Spleen (tissue), 11 donors: Measurements from ENCODE around the gene SORBS1. TPM values are rescaled to one million over a fixed set of nuclear protein-coding genes. Genes with fewer than 3 reads are reported as not detected.

ENCODE experiments used
- DNase-seq: peaks from one replicate; pipeline ENCODE4 v3.0.0-alpha.2; 2020
- H3K27ac ChIP-seq, 8 donors: fragments of 200-600 bp; sonication (generic) in 7 of 8; 1 replicate in 4 of 8; 2 replicates in 4 of 8; pipeline versions ENCODE4 v1.5.0 to v1.8.0; 2016 to 2021; ENCODE audit warnings: inconsistent platforms in 4 of 8, mild to moderate bottlenecking in 4 of 8, moderate library complexity in 1 of 8
- H3K27me3 ChIP-seq, 7 donors: fragments of 200-600 bp; sonication (generic) in 6 of 7; replicated peaks in 1 of 7; 1 replicate in 4 of 7; 2 replicates in 3 of 7; pipeline versions ENCODE4 v1.5.0 to v1.8.0; 2016 to 2021; ENCODE audit warnings: inconsistent platforms in 3 of 7, mild to moderate bottlenecking in 1 of 7
- H3K36me3 ChIP-seq, 6 donors: fragments of 200-600 bp; sonication (generic) in 5 of 6; 1 replicate in 4 of 6; 2 replicates in 2 of 6; pipeline versions ENCODE4 v1.5.0 to v1.8.0; 2016 to 2021; ENCODE audit warnings: inconsistent platforms in 2 of 6
- H3K4me1 ChIP-seq, 6 donors: fragments of 200-600 bp; sonication (generic) in 5 of 6; 1 replicate in 3 of 6; 2 replicates in 3 of 6; pipeline versions ENCODE4 v1.5.0 to v1.8.0; 2016 to 2021; ENCODE audit warnings: inconsistent platforms in 3 of 6
- H3K4me3 ChIP-seq, 8 donors: fragments of 200-600 bp; sonication (generic) in 7 of 8; 1 replicate in 4 of 8; 2 replicates in 4 of 8; pipeline versions ENCODE4 v1.5.0 to v1.8.0; 2016 to 2021; ENCODE audit warnings: inconsistent platforms in 4 of 8, mild to moderate bottlenecking in 4 of 8, moderate library complexity in 2 of 8
- H3K9me3 ChIP-seq, 8 donors: fragments of 200-600 bp; sonication (generic) in 7 of 8; 1 replicate in 4 of 8; 2 replicates in 4 of 8; pipeline versions ENCODE4 v1.5.0 to v1.8.0; 2016 to 2021; ENCODE audit warnings: inconsistent platforms in 4 of 8
- POLR2A ChIP-seq, 3 donors: fragments of 450-650 bp; IDR thresholded peaks; one replicate each; pipeline ENCODE4 v1.5.1; 2017; ENCODE audit warnings: antibody characterized with exemption in 3 of 3, mild to moderate bottlenecking in 1 of 3
- POLR2AphosphoS5 ChIP-seq, 3 donors: sonication (generic); formaldehyde crosslinking; IDR thresholded peaks; one replicate each; pipeline ENCODE4 v1.5.1; 2017; ENCODE audit warnings: antibody characterized with exemption in 3 of 3
- WGBS, 5 donors: extraction: QIAGEN DNeasy Blood & Tissue Kit in 3 of 5; methylation state at CpG; one replicate each; pipeline versions ENCODE4 v1.1.5 to v1.1.7; 2013 to 2018; 5-methylcytosine and 5-hydroxymethylcytosine counted together
- intact Hi-C: fragments of 100-400 bp; cut with DNase I; formaldehyde crosslinking; loops from one replicate; pipeline ENCODE4 v1.15.0; 2023; ENCODE audit warnings: low total_unique reads
- polyA plus RNA-seq, 3 donors: library from polyadenylated mRNA; stranded (reverse); fragments of 200-250 nt; gene quantifications; one replicate each; pipeline ENCODE4 v1.2.1, GENCODE V29; 2013
- total RNA-seq, 7 donors: library from RNA; depleted of rRNA in 3 of 7; stranded (reverse); fragments of >200 nt in 3 of 7; fragmentation: NEBNext Ultra II Directional in 4 of 7; extraction: Animal tissue kit (Norgen Biotek cat#: 25700) in 4 of 7; gene quantifications; one replicate each; pipeline versions ENCODE4 v1.1.0 to v1.2.1, GENCODE V29; 2016 to 2021
- TF ChIP-seq, protein P1 (sequence below), 11 experiments: fragments of 200-600 bp in 7 of 11; fragments of 450-650 bp in 4 of 11; sonication (generic) in 4 of 11; IDR thresholded peaks in 8 of 11; conservative IDR thresholded peaks in 3 of 11; 1 replicate in 7 of 11; 2 replicates in 4 of 11; pipeline versions ENCODE4 v1.4.0 to v1.8.0; 2016 to 2021; ENCODE audit warnings: antibody characterized with exemption in 11 of 11, inconsistent platforms in 4 of 11, mild to moderate bottlenecking in 1 of 11
- donor health status: healthy with polysubstance abuse.
- donor health status: DM: no; HTN: no; CAD: no; lungs with moderate emphysema.
- donor health status: DM: no; HTN: no; CAD: no.
- donor health status: Bipolar disorder and iron deficiency.
- donor health status: healthy.
- donor health status: DM: no; HTN: no; CAD: no.
- donor health status: DM: yes; HTN: yes; CAD: no.

The SORBS1 gene
- total and polyA plus RNA-seq, 10 donors: 2.8 to 30.8 (median 18.1) TPM

DNA sequence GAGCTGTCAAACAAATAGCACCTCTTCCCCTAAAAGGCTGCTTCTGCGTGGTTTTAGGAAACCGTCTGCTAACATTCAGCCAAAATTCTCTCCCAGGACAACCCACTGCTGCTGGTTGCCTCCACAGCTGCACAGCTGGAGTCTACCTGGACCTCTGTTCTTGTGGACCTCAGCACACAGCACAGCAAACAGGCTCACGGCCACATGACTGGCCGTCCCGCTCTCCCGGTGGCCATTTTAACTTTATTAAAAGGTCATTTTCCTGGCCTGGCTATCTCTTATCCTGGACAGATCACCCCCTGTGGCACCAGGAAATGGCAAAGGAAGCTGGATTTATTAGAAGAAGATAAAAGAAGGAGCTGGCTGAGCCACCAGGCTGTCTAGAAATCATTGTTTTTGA lies 27.6 kb downstream of the SORBS1 start:
- TF ChIP-seq POLR2AphosphoS5 (IDR thresholded peaks at IDR 0.05) (no peak), POLR2A (IDR thresholded peaks at IDR 0.05) (no peak)
- TF ChIP-seq, protein P1, sequence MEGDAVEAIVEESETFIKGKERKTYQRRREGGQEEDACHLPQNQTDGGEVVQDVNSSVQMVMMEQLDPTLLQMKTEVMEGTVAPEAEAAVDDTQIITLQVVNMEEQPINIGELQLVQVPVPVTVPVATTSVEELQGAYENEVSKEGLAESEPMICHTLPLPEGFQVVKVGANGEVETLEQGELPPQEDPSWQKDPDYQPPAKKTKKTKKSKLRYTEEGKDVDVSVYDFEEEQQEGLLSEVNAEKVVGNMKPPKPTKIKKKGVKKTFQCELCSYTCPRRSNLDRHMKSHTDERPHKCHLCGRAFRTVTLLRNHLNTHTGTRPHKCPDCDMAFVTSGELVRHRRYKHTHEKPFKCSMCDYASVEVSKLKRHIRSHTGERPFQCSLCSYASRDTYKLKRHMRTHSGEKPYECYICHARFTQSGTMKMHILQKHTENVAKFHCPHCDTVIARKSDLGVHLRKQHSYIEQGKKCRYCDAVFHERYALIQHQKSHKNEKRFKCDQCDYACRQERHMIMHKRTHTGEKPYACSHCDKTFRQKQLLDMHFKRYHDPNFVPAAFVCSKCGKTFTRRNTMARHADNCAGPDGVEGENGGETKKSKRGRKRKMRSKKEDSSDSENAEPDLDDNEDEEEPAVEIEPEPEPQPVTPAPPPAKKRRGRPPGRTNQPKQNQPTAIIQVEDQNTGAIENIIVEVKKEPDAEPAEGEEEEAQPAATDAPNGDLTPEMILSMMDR (IDR thresholded peaks at IDR 0.05 in 8 of 11, conservative IDR thresholded peaks at IDR 0.05 in 3 of 11): no peak
- no peak overlapping the region for H3K4me3 ChIP-seq
- no peaks in the 10 kb centered on the region for H3K27me3 ChIP-seq
- no peak for DNase-seq
- no peaks in the 10 kb centered on the region for H3K9me3 ChIP-seq
- H3K27ac ChIP-seq: peak overlapping the region in 2 of 8 donors; percentile 24 to 26
- H3K4me1 ChIP-seq: peaks cover 0 to 30% (median 0%) of the 10 kb centered on the region in 6 donors
- intact Hi-C loops: no loop called here
- no peaks in the 10 kb centered on the region for H3K36me3 ChIP-seq
- 67 to 84% (median 77%) methylated on average over 6 of the region's 6 CpGs for WGBS, 5 donors

DNA sequence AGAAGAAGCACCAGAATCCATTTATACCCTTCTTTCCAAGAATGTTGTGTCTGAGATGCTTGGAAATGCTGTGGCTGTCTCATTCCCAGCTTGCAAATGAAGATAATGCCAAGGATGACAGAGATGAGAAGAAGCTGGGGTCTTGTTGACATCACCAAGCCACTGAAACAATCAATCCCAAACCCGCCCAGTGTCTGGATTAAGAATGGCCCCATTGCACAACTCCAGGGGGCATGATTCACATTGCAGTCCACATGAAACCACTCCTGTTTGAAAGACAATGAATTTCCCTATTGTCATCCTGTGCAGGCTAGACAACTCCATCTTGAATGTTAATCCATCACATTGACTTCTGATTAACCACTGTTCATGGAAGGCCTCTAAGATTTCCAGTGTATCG lies 28.6 kb downstream of the SORBS1 start:
- no peak overlapping the region for H3K4me3 ChIP-seq
- H3K36me3 ChIP-seq: no peaks in the 10 kb centered on the region
- H3K9me3 ChIP-seq: no peaks in the 10 kb centered on the region
- TF ChIP-seq POLR2AphosphoS5 (IDR thresholded peaks at IDR 0.05) (no peak), POLR2A (IDR thresholded peaks at IDR 0.05) (no peak)
- TF ChIP-seq, protein P1 (IDR thresholded peaks at IDR 0.05 in 8 of 11, conservative IDR thresholded peaks at IDR 0.05 in 3 of 11): no peak
- intact Hi-C loops: no loop called here
- no peaks in the 10 kb centered on the region for H3K27me3 ChIP-seq
- 86 to 96% (median 93%) methylated on average over 2 of the region's 2 CpGs for WGBS, 5 donors
- no peak for DNase-seq
- H3K27ac ChIP-seq: peak overlapping the region in 1 of 8 donors; percentile 19
- peaks cover 0 to 30% (median 0%) of the 10 kb centered on the region in 6 donors for H3K4me1 ChIP-seq

DNA sequence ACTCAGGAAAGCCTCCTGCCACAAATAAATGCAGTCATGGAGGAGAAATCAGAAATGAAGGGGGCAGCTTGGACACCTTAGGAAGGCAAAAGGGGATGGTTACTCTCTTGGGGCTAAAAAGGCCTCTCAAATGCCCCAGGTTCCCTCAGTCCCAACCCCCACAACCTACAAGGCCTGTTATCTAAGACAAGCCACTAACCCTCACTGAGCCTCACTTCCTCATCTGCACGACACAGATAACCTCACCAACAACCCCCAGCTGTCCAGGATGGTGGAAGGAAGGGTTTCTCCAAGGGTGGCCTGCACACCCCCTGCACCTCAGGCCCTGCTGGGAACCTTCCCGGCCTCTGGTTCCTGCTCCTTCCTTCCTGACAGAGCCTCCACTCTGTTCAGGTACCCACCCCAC lies 29.2 kb downstream of the SORBS1 start:
- H3K4me3 ChIP-seq: no peak overlapping the region
- H3K9me3 ChIP-seq: no peaks in the 10 kb centered on the region
- DNase-seq: no peak
- WGBS, 5 donors: 6 to 27% (median 11%) methylated on average over 2 of the region's 2 CpGs
- H3K36me3 ChIP-seq: no peaks in the 10 kb centered on the region
- intact Hi-C loops: no loop called here
- peak overlapping the region in 3 of 8 donors; percentile 8 to 19 (median 14) for H3K27ac ChIP-seq
- no peaks in the 10 kb centered on the region for H3K27me3 ChIP-seq
- TF ChIP-seq POLR2AphosphoS5 (IDR thresholded peaks at IDR 0.05): no peak
- TF ChIP-seq, protein P1 (IDR thresholded peaks at IDR 0.05 in 8 of 11, conservative IDR thresholded peaks at IDR 0.05 in 3 of 11): no peak
- H3K4me1 ChIP-seq: peaks cover 0 to 30% (median 0%) of the 10 kb centered on the region in 6 donors

DNA sequence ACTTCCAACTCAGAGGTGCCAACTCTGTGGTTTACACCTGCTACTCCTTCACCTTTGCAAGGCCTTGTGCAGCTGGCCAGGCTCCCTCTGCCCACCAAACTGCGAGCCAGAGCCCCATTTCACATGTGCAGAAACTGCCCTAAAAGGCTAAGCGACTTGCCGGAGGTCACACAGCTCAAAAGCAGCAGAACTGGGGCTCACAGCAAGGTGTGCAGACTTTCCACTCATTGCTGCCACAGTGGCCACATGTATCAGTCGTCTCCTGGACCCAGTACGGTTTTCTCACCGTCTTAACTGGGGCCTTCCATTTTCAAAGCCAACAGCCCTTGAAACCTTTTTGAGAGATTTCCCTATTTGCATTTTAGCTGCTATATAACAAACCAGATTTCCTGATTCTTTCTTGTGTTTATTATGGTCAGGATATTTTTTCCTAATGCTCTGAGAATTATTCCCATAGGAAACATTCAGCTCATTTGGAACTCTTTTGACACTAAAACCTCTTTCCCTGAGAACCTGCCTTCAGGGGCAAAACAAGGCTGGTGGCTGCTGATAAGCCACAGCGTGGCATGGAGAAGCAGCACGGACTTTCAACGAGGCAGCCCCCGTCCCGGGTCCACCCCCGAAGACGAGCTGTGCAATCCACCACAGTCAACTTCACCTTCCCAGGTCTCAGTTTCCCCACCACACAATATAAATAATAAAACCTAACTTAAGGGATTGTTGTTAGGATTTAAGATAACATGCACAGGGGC lies 29.9 kb downstream of the SORBS1 start:
- H3K27ac ChIP-seq: peak overlapping the region in 3 of 8 donors; percentile 1 to 14 (median 8)
- 37 to 53% (median 47%) methylated on average over 13 of the region's 13 CpGs for WGBS, 5 donors
- no peak for DNase-seq
- no peaks in the 10 kb centered on the region for H3K9me3 ChIP-seq
- intact Hi-C loops: no loop called here
- no peaks in the 10 kb centered on the region for H3K27me3 ChIP-seq
- H3K4me1 ChIP-seq: peaks cover 0 to 30% (median 0%) of the 10 kb centered on the region in 6 donors
- no peak for TF ChIP-seq POLR2A (IDR thresholded peaks at IDR 0.05)
- TF ChIP-seq, protein P1 (IDR thresholded peaks at IDR 0.05 in 8 of 11, conservative IDR thresholded peaks at IDR 0.05 in 3 of 11): no peak
- no peak for TF ChIP-seq POLR2AphosphoS5 (IDR thresholded peaks at IDR 0.05)
- H3K4me3 ChIP-seq: no peak overlapping the region
- H3K36me3 ChIP-seq: no peaks in the 10 kb centered on the region
